ENCODE data around the gene DNAAF2. TPM values are rescaled to one million over a fixed set of nuclear protein-coding genes. Genes with fewer than 3 reads are reported as not detected.
"Not testable (repeated sequence)": the region's sequence is repeated elsewhere in the genome, so short reads cannot be mapped to it uniquely, and the experiment has no call there.

DNAAF2 gene
- total RNA-seq, 1 donor from 2014 or later: 5.7 TPM

DNA sequence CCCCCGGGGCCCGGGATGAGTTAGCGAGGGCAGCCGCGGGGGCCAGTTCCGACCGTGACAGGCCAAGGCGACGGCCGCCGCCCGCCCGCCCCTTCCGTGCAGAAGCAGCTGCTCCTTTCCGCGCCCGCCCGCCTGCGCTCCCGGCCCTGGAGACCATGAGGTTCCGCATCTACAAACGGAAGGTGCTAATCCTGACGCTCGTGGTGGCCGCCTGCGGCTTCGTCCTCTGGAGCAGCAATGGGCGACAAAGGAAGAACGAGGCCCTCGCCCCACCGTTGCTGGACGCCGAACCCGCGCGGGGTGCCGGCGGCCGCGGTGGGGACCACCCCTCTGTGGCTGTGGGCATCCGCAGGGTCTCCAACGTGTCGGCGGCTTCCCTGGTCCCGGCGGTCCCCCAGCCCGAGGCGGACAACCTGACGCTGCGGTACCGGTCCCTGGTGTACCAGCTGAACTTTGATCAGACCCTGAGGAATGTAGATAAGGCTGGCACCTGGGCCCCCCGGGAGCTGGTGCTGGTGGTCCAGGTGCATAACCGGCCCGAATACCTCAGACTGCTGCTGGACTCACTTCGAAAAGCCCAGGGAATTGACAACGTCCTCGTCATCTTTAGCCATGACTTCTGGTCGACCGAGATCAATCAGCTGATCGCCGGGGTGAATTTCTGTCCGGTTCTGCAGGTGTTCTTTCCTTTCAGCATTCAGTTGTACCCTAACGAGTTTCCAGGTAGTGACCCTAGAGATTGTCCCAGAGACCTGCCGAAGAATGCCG is 13.7 kb downstream of the DNAAF2 start:
- Histone ChIP-seq H3K36me3 (ENCODE audit: control insufficient read depth in 3 of 3, insufficient read depth in 3 of 3, low read length in 3 of 3) (peaks cover 2 to 24% (median 12%) of the 10 kb centered on the region in 3 donors), H3K4me3 (ENCODE audit: low read length in 3 of 3) (peak overlapping the region; percentile 83 to 97 (median 96)), H3K4me1 (ENCODE audit: control insufficient read depth in 3 of 3, insufficient read depth in 3 of 3, low read length in 3 of 3) (peaks cover 25 to 35% (median 26%) of the 10 kb centered on the region in 3 donors), H3K9me3 (ENCODE audit: control insufficient read depth in 3 of 3, low read length in 3 of 3) (no peaks in the 10 kb centered on the region), H3K9ac (ENCODE audit: low read depth in 1 of 3, low read length in 3 of 3) (peak overlapping the region; percentile 93 to 99 (median 98)), H3K27ac (ENCODE audit: low read depth, low read length) (peak overlapping the region; percentile 98), H3K27me3 (ENCODE audit: control insufficient read depth in 3 of 3, insufficient read depth in 3 of 3, low read length in 3 of 3) (no peaks in the 10 kb centered on the region)

DNA sequence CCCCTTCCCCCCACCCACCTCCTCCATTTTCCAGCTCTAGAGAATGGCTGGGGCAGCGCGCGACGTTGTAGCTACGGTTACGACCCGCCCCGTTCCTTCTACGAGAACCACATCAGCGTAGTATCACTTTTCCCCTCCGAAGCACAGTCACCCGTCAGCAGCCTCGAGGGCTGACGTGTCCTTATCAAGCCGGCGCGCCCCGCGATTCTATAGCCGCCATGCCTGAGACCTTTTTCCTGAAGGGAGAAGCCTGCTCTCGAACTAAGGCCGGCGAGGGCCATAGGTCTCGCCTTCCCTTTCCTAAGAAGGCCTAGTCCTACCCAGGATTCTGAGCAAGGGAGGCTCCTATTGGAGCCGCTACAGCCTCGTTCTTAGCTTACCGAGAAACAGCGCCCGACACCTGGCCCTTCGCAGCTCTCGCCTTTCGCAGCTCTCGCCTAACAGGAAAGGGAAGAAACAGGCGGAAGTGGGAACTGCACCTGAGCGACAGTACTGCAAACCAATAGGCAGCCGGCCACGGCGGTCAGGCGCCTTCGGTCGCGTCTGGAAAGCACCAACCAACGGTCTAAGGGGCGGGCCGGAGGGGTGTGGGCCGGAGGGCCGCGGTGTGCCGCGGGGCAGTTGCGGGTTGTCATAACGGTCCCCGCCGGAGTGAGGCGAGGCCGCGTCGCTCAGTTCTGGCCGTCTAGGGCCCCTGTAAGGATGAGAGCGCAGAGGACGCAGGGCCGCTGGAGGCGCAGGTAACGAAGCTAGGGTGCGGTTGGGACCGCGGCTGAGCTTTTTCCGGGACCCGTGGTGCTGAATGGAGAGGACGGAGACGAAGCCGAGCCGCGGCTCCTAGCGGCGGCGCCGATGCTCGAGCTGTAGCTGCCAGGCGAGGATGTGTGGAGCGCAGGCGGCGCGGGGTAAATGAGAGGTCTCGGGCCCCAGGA is 14.6 kb downstream of the DNAAF2 start, which contains the start of the genes MGAT2 and RPL36AL:
Gene MGAT2, plus strand, starts transcription at position 618 of the 932 bp plus-strand sequence. CDS start 470 bp downstream, outside the sequence.
Gene RPL36AL, minus strand, starts transcription at position 445 of the 932 bp plus-strand sequence. CDS start 1,522 bp downstream, outside the sequence.
- H3K36me3 ChIP-seq (ENCODE audit: control insufficient read depth in 3 of 3, insufficient read depth in 3 of 3, low read length in 3 of 3): peaks cover 2 to 23% (median 12%) of the 10 kb centered on the region in 3 donors
- peak within 1 kb of the TSS; percentile 98 for H3K27ac ChIP-seq (ENCODE audit: low read depth, low read length)
- peak within 1 kb of the TSS; percentile 96 to 97 (median 97) for H3K4me3 ChIP-seq (ENCODE audit: low read length in 3 of 3)
- no peaks in the 10 kb centered on the region for H3K27me3 ChIP-seq (ENCODE audit: control insufficient read depth in 3 of 3, insufficient read depth in 3 of 3, low read length in 3 of 3)
- peaks cover 25 to 35% (median 26%) of the 10 kb centered on the region in 3 donors for H3K4me1 ChIP-seq (ENCODE audit: control insufficient read depth in 3 of 3, insufficient read depth in 3 of 3, low read length in 3 of 3)
- H3K9ac ChIP-seq (ENCODE audit: low read depth in 1 of 3, low read length in 3 of 3): peak within 1 kb of the TSS; percentile 98 to 99 (median 99)
- H3K9me3 ChIP-seq (ENCODE audit: control insufficient read depth in 3 of 3, low read length in 3 of 3): no peaks in the 10 kb centered on the region

DNA sequence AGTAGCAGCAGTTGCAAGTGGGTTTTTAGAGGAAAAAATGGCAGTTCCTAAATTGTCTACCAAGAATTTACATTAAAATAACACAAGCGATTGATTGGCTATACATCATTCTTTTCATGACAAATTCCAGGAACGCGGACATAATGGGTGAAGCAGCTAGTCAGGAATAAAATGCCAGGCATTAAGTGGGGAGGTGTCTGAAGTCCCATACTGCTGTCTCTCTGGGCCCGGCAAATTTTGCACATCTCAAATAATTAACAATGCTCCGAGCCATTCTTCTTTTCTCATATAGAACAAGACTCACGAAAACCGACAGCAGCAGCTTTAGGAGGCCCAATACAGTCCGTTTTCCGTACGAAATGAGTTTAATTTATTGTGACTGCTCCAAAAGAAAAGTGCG is 15.3 kb downstream of the DNAAF2 start:
- Histone ChIP-seq H3K9ac (ENCODE audit: low read depth in 1 of 3, low read length in 3 of 3) (peak overlapping the region; percentile 98 to 99 (median 99)), H3K4me3 (ENCODE audit: low read length in 3 of 3) (peak overlapping the region; percentile 96 to 97 (median 97)), H3K9me3 (ENCODE audit: control insufficient read depth in 3 of 3, low read length in 3 of 3) (no peaks in the 10 kb centered on the region), H3K27ac (ENCODE audit: low read depth, low read length) (peak overlapping the region; percentile 98), H3K4me1 (ENCODE audit: control insufficient read depth in 3 of 3, insufficient read depth in 3 of 3, low read length in 3 of 3) (peaks cover 25 to 35% (median 26%) of the 10 kb centered on the region in 3 donors), H3K36me3 (ENCODE audit: control insufficient read depth in 3 of 3, insufficient read depth in 3 of 3, low read length in 3 of 3) (peaks cover 2 to 22% (median 12%) of the 10 kb centered on the region in 3 donors), H3K27me3 (ENCODE audit: control insufficient read depth in 3 of 3, insufficient read depth in 3 of 3, low read length in 3 of 3) (no peaks in the 10 kb centered on the region)

DNA sequence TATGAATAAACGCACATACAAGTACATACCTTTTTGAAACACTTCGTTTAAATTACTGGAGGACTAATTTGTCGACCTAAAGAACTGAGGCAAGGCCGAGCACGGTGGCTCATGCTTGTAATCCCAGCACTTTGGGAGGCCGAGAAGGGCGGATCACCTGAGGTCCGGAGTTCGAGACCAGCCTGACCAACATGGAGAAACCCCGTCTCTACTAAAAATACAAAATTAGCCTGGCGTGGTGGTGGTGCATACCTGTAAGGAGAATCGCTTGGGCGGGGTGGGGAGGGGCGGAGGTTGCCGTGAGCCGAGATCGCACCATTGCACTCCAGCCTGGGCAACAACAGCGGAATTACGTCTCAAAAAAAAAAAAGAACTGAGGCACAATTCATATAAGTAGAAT is 15.8 kb downstream of the DNAAF2 start:
- H3K9me3 ChIP-seq (ENCODE audit: control insufficient read depth in 3 of 3, low read length in 3 of 3); H3K27ac ChIP-seq (ENCODE audit: low read depth, low read length); H3K27me3 ChIP-seq (ENCODE audit: control insufficient read depth in 3 of 3, insufficient read depth in 3 of 3, low read length in 3 of 3): not testable (repeated sequence)
- Histone ChIP-seq H3K36me3 (ENCODE audit: control insufficient read depth in 3 of 3, insufficient read depth in 3 of 3, low read length in 3 of 3) (peaks cover 2 to 21% (median 12%) of the 10 kb centered on the region in 3 donors), H3K4me3 (ENCODE audit: low read length in 3 of 3) (peak overlapping the region; percentile 96 to 97 (median 97)), H3K9ac (ENCODE audit: low read depth in 1 of 3, low read length in 3 of 3) (peak overlapping the region in 2 of 3 donors; percentile 98 to 99), H3K4me1 (ENCODE audit: control insufficient read depth in 3 of 3, insufficient read depth in 3 of 3, low read length in 3 of 3) (peaks cover 24 to 35% (median 26%) of the 10 kb centered on the region in 3 donors)

DNA sequence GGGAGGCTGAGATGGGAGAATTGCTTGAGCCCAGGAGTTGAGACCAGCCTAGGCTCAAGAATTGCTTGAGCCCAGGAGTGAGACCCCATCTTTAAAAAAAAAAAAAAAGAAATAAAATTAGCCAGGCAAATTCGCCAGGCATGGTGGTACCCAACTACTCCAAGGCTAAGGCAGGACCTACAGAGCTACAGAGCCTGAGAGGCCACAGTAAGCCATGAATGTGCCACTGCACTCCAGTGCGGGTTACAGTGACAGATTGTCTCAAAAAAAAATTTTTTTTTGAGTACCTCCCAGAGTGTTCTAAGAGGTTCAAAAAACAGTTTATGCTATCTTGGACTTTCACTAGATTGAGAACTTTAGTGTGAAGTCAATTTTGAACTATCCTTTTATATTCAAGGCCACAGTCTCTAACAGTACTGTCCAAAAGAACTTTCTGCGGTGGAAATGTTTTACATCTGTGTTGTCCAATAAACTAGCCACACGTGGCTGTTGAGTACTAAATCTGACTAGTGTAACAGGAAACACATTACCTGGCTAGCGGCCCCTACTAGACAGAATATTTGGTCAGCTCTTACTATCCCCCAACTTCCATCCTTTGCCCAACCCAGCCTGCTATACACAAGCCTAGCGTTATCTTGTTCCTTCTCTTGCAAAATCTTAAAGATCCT is 17.1 kb downstream of the DNAAF2 start:
- H3K9ac ChIP-seq (ENCODE audit: low read depth in 1 of 3, low read length in 3 of 3): no peak overlapping the region

DNA sequence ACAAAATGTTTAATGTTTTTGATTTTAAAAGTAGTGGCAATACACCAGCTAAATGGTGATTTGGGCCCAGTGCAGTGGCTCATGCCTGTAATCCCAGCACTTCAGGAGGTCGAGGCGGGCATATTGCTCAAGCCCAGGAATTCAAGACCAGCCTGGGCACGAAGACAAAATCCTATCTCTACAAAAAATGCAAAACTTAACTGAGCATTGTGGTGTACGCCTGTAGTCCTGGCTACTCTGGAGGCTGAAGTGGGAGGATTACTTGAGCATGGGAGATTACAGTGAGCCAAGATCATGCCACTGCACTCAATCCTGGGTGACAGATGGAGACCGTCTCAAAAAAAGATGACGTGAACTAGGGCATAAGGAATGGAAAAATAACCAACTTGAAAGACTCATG is 19.3 kb downstream of the DNAAF2 start:
- no peaks in the 10 kb centered on the region for H3K27me3 ChIP-seq (ENCODE audit: control insufficient read depth in 3 of 3, insufficient read depth in 3 of 3, low read length in 3 of 3)
- no peak overlapping the region for H3K27ac ChIP-seq (ENCODE audit: low read depth, low read length)
- no peaks in the 10 kb centered on the region for H3K9me3 ChIP-seq (ENCODE audit: control insufficient read depth in 3 of 3, low read length in 3 of 3)
- peaks cover 0 to 12% (median 8%) of the 10 kb centered on the region in 3 donors for H3K4me1 ChIP-seq (ENCODE audit: control insufficient read depth in 3 of 3, insufficient read depth in 3 of 3, low read length in 3 of 3)
- H3K4me3 ChIP-seq (ENCODE audit: low read length in 3 of 3): no peak overlapping the region
- H3K9ac ChIP-seq (ENCODE audit: low read depth in 1 of 3, low read length in 3 of 3): no peak overlapping the region
- H3K36me3 ChIP-seq (ENCODE audit: control insufficient read depth in 3 of 3, insufficient read depth in 3 of 3, low read length in 3 of 3): peaks cover 2 to 18% (median 12%) of the 10 kb centered on the region in 3 donors

More for the DNA sequence above, 17.1 kb downstream of the DNAAF2 start:
- no peak overlapping the region for H3K27ac ChIP-seq (ENCODE audit: low read depth, low read length)
- peaks cover 13 to 28% (median 26%) of the 10 kb centered on the region in 3 donors for H3K4me1 ChIP-seq (ENCODE audit: control insufficient read depth in 3 of 3, insufficient read depth in 3 of 3, low read length in 3 of 3)
- H3K27me3 ChIP-seq (ENCODE audit: control insufficient read depth in 3 of 3, insufficient read depth in 3 of 3, low read length in 3 of 3): no peaks in the 10 kb centered on the region
- no peak overlapping the region for H3K4me3 ChIP-seq (ENCODE audit: low read length in 3 of 3)
- H3K36me3 ChIP-seq (ENCODE audit: control insufficient read depth in 3 of 3, insufficient read depth in 3 of 3, low read length in 3 of 3): peaks cover 2 to 18% (median 12%) of the 10 kb centered on the region in 3 donors
- no peaks in the 10 kb centered on the region for H3K9me3 ChIP-seq (ENCODE audit: control insufficient read depth in 3 of 3, low read length in 3 of 3)

DNA sequence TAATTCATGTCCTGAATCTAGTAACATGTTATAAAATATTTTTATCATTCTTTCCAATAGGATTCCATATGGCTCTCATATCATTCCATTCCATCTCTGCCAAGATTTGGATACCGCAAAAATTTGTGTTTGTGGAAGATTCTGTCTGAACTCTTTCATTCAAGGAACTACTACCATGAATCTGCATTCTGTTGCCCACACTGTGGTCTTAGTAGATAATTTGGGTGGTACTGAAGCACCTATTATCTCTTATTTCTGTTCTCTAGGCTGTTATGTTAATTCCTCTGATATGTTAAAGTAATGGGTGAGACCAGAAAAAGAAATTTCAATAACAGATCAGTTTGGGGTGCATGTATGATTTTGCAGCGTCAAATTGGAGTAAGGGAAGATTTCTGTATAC is 20.8 kb downstream of the DNAAF2 start:
- H3K27ac ChIP-seq (ENCODE audit: low read depth, low read length): no peak overlapping the region
- H3K9ac ChIP-seq (ENCODE audit: low read depth in 1 of 3, low read length in 3 of 3): no peak overlapping the region
- no peak overlapping the region for H3K4me3 ChIP-seq (ENCODE audit: low read length in 3 of 3)
- peaks cover 2 to 18% (median 12%) of the 10 kb centered on the region in 3 donors for H3K36me3 ChIP-seq (ENCODE audit: control insufficient read depth in 3 of 3, insufficient read depth in 3 of 3, low read length in 3 of 3)
- H3K4me1 ChIP-seq (ENCODE audit: control insufficient read depth in 3 of 3, insufficient read depth in 3 of 3, low read length in 3 of 3): peaks cover 0 to 1% (median under 1%) of the 10 kb centered on the region in 3 donors
- no peaks in the 10 kb centered on the region for H3K9me3 ChIP-seq (ENCODE audit: control insufficient read depth in 3 of 3, low read length in 3 of 3)
- H3K27me3 ChIP-seq (ENCODE audit: control insufficient read depth in 3 of 3, insufficient read depth in 3 of 3, low read length in 3 of 3): no peaks in the 10 kb centered on the region

DNA sequence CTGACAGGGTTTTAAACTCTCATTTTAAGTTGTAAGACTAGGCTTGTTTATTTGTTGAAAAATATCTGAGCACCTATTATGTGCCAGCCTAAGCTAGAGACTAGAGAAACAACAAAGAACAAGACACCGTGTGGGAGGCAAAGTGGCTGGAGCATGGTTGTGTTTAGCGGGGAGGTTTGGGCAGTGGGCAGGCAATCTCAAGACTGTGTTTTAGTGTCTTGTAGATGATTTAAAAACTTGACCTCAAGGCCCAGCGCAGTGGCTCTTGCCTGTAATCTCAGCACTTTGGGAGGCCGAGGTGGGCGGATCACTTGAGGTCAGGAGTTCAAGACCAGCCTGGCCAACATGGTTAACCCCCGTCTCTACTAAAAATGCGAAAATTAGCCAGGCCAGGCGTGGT is 22.4 kb downstream of the DNAAF2 start:
- Histone ChIP-seq H3K4me3 (ENCODE audit: low read length in 3 of 3) (no peak overlapping the region), H3K36me3 (ENCODE audit: control insufficient read depth in 3 of 3, insufficient read depth in 3 of 3, low read length in 3 of 3) (peaks cover 0 to 9% (median 3%) of the 10 kb centered on the region in 3 donors), H3K27ac (ENCODE audit: low read depth, low read length) (no peak overlapping the region), H3K9ac (ENCODE audit: low read depth in 1 of 3, low read length in 3 of 3) (no peak overlapping the region), H3K4me1 (ENCODE audit: control insufficient read depth in 3 of 3, insufficient read depth in 3 of 3, low read length in 3 of 3) (no peaks in the 10 kb centered on the region), H3K27me3 (ENCODE audit: control insufficient read depth in 3 of 3, insufficient read depth in 3 of 3, low read length in 3 of 3) (no peaks in the 10 kb centered on the region), H3K9me3 (ENCODE audit: control insufficient read depth in 3 of 3, low read length in 3 of 3) (no peaks in the 10 kb centered on the region)

DNA sequence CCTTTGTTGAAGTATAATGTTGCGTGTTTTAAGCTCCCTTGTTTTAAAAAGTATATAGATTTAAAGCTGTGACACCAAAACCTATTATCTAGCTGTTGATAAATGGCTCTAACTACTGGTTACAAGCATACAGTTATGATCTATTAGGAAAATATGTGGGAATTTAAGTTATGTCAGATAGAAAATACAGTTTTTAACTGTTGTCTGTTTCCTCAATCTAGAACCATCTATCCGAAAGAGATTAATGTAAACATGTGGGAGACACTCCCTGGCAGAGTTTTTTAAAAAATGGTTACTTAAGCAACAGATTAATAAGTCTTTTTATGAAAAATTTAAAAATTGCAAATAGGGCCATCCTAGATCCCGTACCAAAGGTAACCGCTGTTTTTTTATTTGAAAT is 22.8 kb downstream of the DNAAF2 start:
- no peak overlapping the region for H3K27ac ChIP-seq (ENCODE audit: low read depth, low read length)
- H3K4me3 ChIP-seq (ENCODE audit: low read length in 3 of 3): no peak overlapping the region
- peaks cover 0 to 9% (median 0%) of the 10 kb centered on the region in 3 donors for H3K36me3 ChIP-seq (ENCODE audit: control insufficient read depth in 3 of 3, insufficient read depth in 3 of 3, low read length in 3 of 3)
- no peaks in the 10 kb centered on the region for H3K9me3 ChIP-seq (ENCODE audit: control insufficient read depth in 3 of 3, low read length in 3 of 3)
- H3K9ac ChIP-seq (ENCODE audit: low read depth in 1 of 3, low read length in 3 of 3): no peak overlapping the region
- no peaks in the 10 kb centered on the region for H3K27me3 ChIP-seq (ENCODE audit: control insufficient read depth in 3 of 3, insufficient read depth in 3 of 3, low read length in 3 of 3)
- H3K4me1 ChIP-seq (ENCODE audit: control insufficient read depth in 3 of 3, insufficient read depth in 3 of 3, low read length in 3 of 3): no peaks in the 10 kb centered on the region

Measured in skeletal muscle tissue (tissue), 4 donors.